ENCODE measurements around the gene UCK1. TPM values are rescaled to one million over a fixed set of nuclear protein-coding genes. Genes with fewer than 3 reads are reported as not detected.

UCK1 gene
- total and polyA plus RNA-seq, 2 of the 8 experiments (the other 6 are each of a cell fraction or from before 2014, with no cell fraction given) = 35.1 to 42.0 TPM

- TF ChIP-seq CTBP2 (IDR thresholded peaks at IDR 0.05; ENCODE audit: borderline replicate concordance, insufficient read depth, insufficient read length, low read length) (no peak), KDM4A (IDR thresholded peaks at IDR 0.05; ENCODE audit: low read depth, low read length, severe bottlenecking) (no peak), RNF2 (IDR thresholded peaks at IDR 0.05; ENCODE audit: borderline replicate concordance, low read depth, low read length, missing control alignments, poor library complexity, severe bottlenecking) (no peak), ATF3 (IDR thresholded peaks at IDR 0.05; ENCODE audit: insufficient read depth, low read depth, low read length) (no peak), FOSL1 (IDR thresholded peaks at IDR 0.05; ENCODE audit: insufficient read depth, low read depth, low read length) (no peak), SP1 (IDR thresholded peaks at IDR 0.05; ENCODE audit: low read depth, low read length) (no peak), TAF1 (IDR thresholded peaks at IDR 0.05; ENCODE audit: low read depth, low read length) (no peak), BACH1 (IDR thresholded peaks at IDR 0.05; ENCODE audit: low read length) (no peak)
These were observed 56.4 kb downstream of the UCK1 start (continued) for GRCh38 chr9:131474711-131475110.

Measured in H1 (cell line).